IMR-90 (cell line): ENCODE results near the gene COPB1.

Experiments used
- BHLHE40 ChIP-seq: fragments of 150-350 bp; IDR thresholded peaks from 2 replicates; pipeline ENCODE4 v1.6.1; 2016; ENCODE audit warnings: mild to moderate bottlenecking, low read depth, low read length
- CHD1 ChIP-seq: IDR thresholded peaks from 2 replicates; pipeline ENCODE4 v1.6.1; 2012; ENCODE audit warnings: low read depth, low read length, improper control_type of control experiment
- CTCF ChIP-seq: conservative IDR thresholded peaks from 2 replicates; pipeline ENCODE4 v1.5.1; 2012; ENCODE audit warnings: mild to moderate bottlenecking, low read depth, low read length, improper control_type of control experiment
- ELK1 ChIP-seq: fragments of 150-350 bp; IDR thresholded peaks from 2 replicates; pipeline ENCODE4 v1.6.1; 2016; ENCODE audit warnings: low read depth, mild to moderate bottlenecking, low read length, moderate library complexity, borderline replicate concordance
- FOS ChIP-seq: fragments of 150-350 bp; IDR thresholded peaks from 2 replicates; pipeline ENCODE4 v1.6.1; 2016; ENCODE audit warnings: low read depth, low read length
- MAFK ChIP-seq: IDR thresholded peaks from 2 replicates; pipeline ENCODE4 v1.6.1; 2012; ENCODE audit warnings: low read depth, low read length, improper control_type of control experiment
- MAZ ChIP-seq: IDR thresholded peaks from 2 replicates; pipeline ENCODE4 v1.6.1; 2012; ENCODE audit warnings: low read depth, mild to moderate bottlenecking, low read length, improper control_type of control experiment, moderate library complexity, borderline replicate concordance
- MXI1 ChIP-seq: IDR thresholded peaks from 2 replicates; pipeline ENCODE4 v1.6.1; 2012; ENCODE audit warnings: low read depth, mild to moderate bottlenecking, low read length, moderate library complexity, borderline replicate concordance
- POLR2A ChIP-seq: IDR thresholded peaks from 2 replicates; pipeline ENCODE4 v1.6.1; 2012; ENCODE audit warnings: mild to moderate bottlenecking, low read depth, low read length
- RAD21 ChIP-seq: IDR thresholded peaks from 2 replicates; pipeline ENCODE4 v1.6.1; 2012; ENCODE audit warnings: low read length, improper control_type of control experiment
- RCOR1 ChIP-seq: IDR thresholded peaks from 2 replicates; pipeline ENCODE4 v1.6.1; 2012; ENCODE audit warnings: mild to moderate bottlenecking, low read length, improper control_type of control experiment; ENCODE audit not compliant: insufficient replicate concordance
- RFX5 ChIP-seq: IDR thresholded peaks from 2 replicates; pipeline ENCODE4 v1.8.0; 2012; ENCODE audit warnings: low read depth, mild to moderate bottlenecking, low read length, moderate library complexity
- SMC3 ChIP-seq: fragments of 150-350 bp; IDR thresholded peaks from 2 replicates; pipeline ENCODE4 v1.6.1; 2016; ENCODE audit warnings: low read depth, mild to moderate bottlenecking, antibody characterized with exemption, low read length, moderate library complexity

GRCh38 chr11:14409891-14410290 is 89.7 kb downstream of the COPB1 start:
- TF ChIP-seq FOS (no peak), POLR2A (no peak), MAFK (no peak), CTCF (no peak), RAD21 (no peak), BHLHE40 (no peak), MXI1 (no peak), RFX5 (no peak), RCOR1 (no peak), ELK1 (no peak), CHD1 (no peak), MAZ (no peak), SMC3 (no peak)
